ENCODE results near the gene LOXL1. TPM values are rescaled to one million over a fixed set of nuclear protein-coding genes. Genes with fewer than 3 reads are reported as not detected.
A peak's percentile ranks its signal among the peaks of the same experiment; 100 is the strongest.

LOXL1 gene
- total RNA-seq, 4 donors from 2014 or later, result 22.9 to 63.0 (median 34.5) TPM

DNA sequence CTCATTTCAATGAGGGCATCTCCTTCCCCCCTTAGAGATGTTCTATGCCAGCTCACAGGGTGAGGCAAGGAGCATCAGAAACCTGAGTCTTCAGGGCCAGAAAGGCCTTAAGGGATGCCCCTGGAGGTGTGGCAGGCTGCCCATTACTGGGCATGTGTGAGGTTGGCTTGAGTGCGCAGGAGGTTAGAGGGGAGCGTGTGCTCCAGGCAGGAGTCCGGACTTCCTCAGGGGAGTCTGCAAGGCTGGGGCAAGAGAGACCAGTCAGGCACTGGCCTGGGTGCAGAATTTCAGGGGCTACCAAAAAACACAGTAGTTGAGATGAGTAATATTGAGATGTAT, 1.9 kb downstream of the LOXL1 start:
- 0% methylated on average over 3 of the region's 3 CpGs; no CpG with 5 or more reads in 1 of the 2 donors for WGBS, 2 donors (ENCODE audit: low coverage in 1 of 2)
- ATAC-seq, result no peak
- TF ChIP-seq EP300 (IDR thresholded peaks at IDR 0.05) (no peak), POLR2A (IDR thresholded peaks at IDR 0.05) (no peak), POLR2AphosphoS5 (IDR thresholded peaks at IDR 0.05) (no peak)
- TF ChIP-seq, protein P1, sequence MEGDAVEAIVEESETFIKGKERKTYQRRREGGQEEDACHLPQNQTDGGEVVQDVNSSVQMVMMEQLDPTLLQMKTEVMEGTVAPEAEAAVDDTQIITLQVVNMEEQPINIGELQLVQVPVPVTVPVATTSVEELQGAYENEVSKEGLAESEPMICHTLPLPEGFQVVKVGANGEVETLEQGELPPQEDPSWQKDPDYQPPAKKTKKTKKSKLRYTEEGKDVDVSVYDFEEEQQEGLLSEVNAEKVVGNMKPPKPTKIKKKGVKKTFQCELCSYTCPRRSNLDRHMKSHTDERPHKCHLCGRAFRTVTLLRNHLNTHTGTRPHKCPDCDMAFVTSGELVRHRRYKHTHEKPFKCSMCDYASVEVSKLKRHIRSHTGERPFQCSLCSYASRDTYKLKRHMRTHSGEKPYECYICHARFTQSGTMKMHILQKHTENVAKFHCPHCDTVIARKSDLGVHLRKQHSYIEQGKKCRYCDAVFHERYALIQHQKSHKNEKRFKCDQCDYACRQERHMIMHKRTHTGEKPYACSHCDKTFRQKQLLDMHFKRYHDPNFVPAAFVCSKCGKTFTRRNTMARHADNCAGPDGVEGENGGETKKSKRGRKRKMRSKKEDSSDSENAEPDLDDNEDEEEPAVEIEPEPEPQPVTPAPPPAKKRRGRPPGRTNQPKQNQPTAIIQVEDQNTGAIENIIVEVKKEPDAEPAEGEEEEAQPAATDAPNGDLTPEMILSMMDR (IDR thresholded peaks at IDR 0.05), result no peak
- Histone ChIP-seq H3K4me1 (peaks cover 15 to 97% (median 66%) of the 10 kb centered on the region in 3 donors), H3K27me3 (peaks cover 22% of the 10 kb centered on the region), H3K27ac (peak overlapping the region in 3 of 4 donors; percentile 96 to 97 (median 96)), H3K4me3 (peak overlapping the region; percentile 69 to 79), H3K9me3 (no peaks in the 10 kb centered on the region), H3K36me3 (peaks cover 0 to 2% of the 10 kb centered on the region in 2 donors)

DNA sequence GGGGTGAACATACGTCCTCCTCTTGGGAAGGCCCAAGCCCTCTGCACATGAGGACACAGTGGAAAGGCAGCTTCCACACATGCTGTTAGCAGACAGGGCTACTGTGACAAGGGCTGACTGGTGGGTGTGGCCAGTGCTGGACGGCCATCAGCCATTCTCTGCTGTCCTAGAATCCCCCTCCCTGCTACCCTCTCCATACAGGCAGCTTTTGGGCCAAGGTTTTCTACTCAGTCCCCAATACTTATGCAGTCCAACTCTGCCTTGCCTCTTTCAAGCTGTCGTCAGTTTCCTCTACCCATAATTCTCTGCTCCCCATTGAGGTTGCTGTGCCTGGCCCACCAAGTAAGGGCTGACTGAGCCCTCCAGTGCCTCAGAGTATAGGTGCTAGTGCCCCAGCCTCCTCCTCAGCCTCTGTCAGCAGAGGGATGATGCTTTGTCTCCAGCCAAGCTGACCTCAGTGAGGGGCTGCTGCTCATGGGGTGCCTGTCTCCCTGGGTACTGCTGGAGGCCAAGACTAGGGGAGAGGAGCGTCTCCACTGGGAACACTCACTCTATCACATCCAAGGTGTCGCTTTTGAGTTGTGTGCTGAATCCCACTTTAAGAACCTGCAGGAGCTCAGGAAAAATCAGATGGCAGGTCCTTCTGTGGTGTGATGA, 2.8 kb downstream of the LOXL1 start:
- H3K9me3 ChIP-seq, result no peaks in the 10 kb centered on the region
- TF ChIP-seq POLR2A (IDR thresholded peaks at IDR 0.05) (no peak), EP300 (IDR thresholded peaks at IDR 0.05) (no peak), POLR2AphosphoS5 (IDR thresholded peaks at IDR 0.05) (no peak)
- TF ChIP-seq, protein P1 (IDR thresholded peaks at IDR 0.05), result no peak
- peak overlapping the region in 2 of 4 donors; percentile 59 to 67 for H3K27ac ChIP-seq
- peaks cover 0 to 8% of the 10 kb centered on the region in 2 donors for H3K36me3 ChIP-seq
- peaks cover 22% of the 10 kb centered on the region for H3K27me3 ChIP-seq
- peaks cover 8 to 88% (median 57%) of the 10 kb centered on the region in 3 donors for H3K4me1 ChIP-seq
- H3K4me3 ChIP-seq, result no peak overlapping the region
- WGBS, 2 donors (ENCODE audit: low coverage in 1 of 2), result 10 to 20% methylated on average over 1 to 2 of the region's 5 CpGs
- no peak for ATAC-seq

DNA sequence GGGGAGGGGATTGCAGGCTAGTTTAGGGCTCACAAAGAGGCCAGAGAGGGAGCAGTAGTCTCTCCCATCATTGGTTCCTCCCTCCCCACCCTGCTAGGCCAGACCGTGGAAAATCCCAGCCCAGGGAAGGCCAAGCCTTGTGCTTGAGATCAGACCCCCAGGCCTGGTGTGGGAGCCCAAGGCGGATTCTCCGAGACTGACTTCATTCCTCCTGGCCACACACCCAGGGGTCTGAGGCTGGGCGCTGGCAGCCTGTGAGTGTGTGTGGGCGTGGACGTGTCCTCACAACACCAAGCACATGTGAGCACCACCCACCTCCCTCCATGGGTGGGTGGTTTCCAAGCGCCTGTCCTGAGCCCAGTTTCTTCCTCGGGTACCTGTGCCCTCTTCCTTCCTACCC, 4.1 kb downstream of the LOXL1 start:
- TF ChIP-seq, protein P1 (IDR thresholded peaks at IDR 0.05), result no peak
- TF ChIP-seq POLR2A (IDR thresholded peaks at IDR 0.05), result no peak
- no peak for TF ChIP-seq POLR2AphosphoS5 (IDR thresholded peaks at IDR 0.05)
- TF ChIP-seq EP300 (IDR thresholded peaks at IDR 0.05), result no peak
- ATAC-seq, result no peak
- Histone ChIP-seq H3K4me3 (no peak overlapping the region), H3K27ac (peak overlapping the region in 3 of 4 donors; percentile 58 to 67 (median 59)), H3K36me3 (peaks cover 0 to 10% of the 10 kb centered on the region in 2 donors), H3K27me3 (peaks cover 22% of the 10 kb centered on the region), H3K4me1 (peaks cover 3 to 84% (median 48%) of the 10 kb centered on the region in 3 donors), H3K9me3 (no peaks in the 10 kb centered on the region)
- no CpG with 5 or more reads among the region's 8 CpGs for WGBS, 2 donors (ENCODE audit: low coverage in 1 of 2)

DNA sequence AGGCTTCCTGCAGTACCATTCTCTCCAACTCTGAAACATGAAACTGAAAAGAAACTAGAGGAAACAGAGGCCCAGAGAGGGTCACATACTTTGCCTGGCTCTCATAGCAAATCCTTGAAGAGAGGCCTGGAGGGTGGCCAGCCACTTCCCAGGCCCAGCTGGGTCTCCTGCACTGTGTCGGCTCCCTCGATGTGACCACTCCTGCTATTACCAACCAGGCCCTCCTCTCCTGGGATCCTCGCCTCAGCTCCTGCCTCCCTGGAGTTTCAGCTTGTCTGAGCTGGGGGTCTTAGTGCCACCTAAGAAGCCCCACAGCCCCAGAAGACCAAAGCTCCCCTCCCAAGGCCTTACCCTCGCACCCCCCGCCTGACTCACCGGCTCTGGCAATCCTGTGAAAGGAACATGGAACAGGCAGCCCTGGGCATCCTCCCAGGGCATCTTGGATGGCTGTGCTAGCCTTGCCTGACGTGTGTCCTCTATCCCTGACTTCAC, 4.6 kb downstream of the LOXL1 start:
- no peak overlapping the region for H3K4me3 ChIP-seq
- H3K36me3 ChIP-seq, result peaks cover 0 to 10% of the 10 kb centered on the region in 2 donors
- peak; percentile 64 for TF ChIP-seq POLR2AphosphoS5 (IDR thresholded peaks at IDR 0.05)
- TF ChIP-seq, protein P1 (IDR thresholded peaks at IDR 0.05), result no peak
- no peak for TF ChIP-seq POLR2A (IDR thresholded peaks at IDR 0.05)
- TF ChIP-seq EP300 (IDR thresholded peaks at IDR 0.05), result no peak
- peaks cover 3 to 84% (median 43%) of the 10 kb centered on the region in 3 donors for H3K4me1 ChIP-seq
- ATAC-seq, result no peak
- 48% methylated on average over 4 of the region's 7 CpGs; no CpG with 5 or more reads in 1 of the 2 donors for WGBS, 2 donors (ENCODE audit: low coverage in 1 of 2)
- peak overlapping the region in 3 of 4 donors; percentile 58 to 67 (median 59) for H3K27ac ChIP-seq
- H3K27me3 ChIP-seq, result peaks cover 22% of the 10 kb centered on the region
- no peaks in the 10 kb centered on the region for H3K9me3 ChIP-seq

DNA sequence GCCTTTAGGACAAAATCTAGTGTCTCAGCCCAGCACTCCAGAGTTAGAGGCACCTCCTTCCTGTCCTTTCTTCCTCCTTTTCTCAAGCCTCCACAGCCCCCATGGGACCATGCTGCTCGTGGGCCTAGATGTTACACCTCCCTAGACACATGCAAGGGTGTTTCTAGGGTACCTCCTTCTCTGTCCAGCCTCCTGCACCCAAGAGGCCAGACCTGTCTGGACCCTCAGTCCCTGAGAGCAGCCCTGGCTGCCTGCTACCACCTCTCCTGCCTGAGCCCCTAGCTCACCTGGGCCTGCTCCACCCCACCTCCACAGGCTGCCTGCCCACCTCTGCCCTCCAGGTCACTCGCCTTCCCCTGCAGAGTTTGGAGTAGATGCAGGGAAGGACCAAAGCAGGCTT, 5.2 kb downstream of the LOXL1 start:
- Histone ChIP-seq H3K4me1 (peaks cover 3 to 84% (median 43%) of the 10 kb centered on the region in 3 donors), H3K9me3 (no peaks in the 10 kb centered on the region), H3K4me3 (no peak overlapping the region), H3K27me3 (peaks cover 22% of the 10 kb centered on the region), H3K27ac (peak overlapping the region in 3 of 4 donors; percentile 58 to 67 (median 59)), H3K36me3 (peaks cover 0 to 10% of the 10 kb centered on the region in 2 donors)
- no peak for ATAC-seq
- TF ChIP-seq POLR2A (IDR thresholded peaks at IDR 0.05) (no peak), EP300 (IDR thresholded peaks at IDR 0.05) (no peak), POLR2AphosphoS5 (IDR thresholded peaks at IDR 0.05) (no peak)
- TF ChIP-seq, protein P1 (IDR thresholded peaks at IDR 0.05), result no peak
- 0 to 50% methylated on average over 1 of the region's 2 CpGs for WGBS, 2 donors (ENCODE audit: low coverage in 1 of 2)
